Thyroid gland (tissue), 4 donors: Measurements from ENCODE around the gene PTPRT.

Experiments used
- CTCF ChIP-seq, 6 experiments: fragments of 200-600 bp in 3 of 6; fragments of 450-650 bp in 3 of 6; sonication (generic) in 3 of 6; IDR thresholded peaks; one replicate each; pipeline ENCODE4 v1.5.1; 2016 to 2019; ENCODE audit warnings: antibody characterized with exemption in 6 of 6, mild to moderate bottlenecking in 2 of 6, inconsistent platforms in 1 of 6, moderate library complexity in 1 of 6
- POLR2A ChIP-seq, 2 donors: fragments of 450-650 bp; IDR thresholded peaks; one replicate each; pipeline ENCODE4 v1.6.1; 2017; ENCODE audit warnings: antibody characterized with exemption in 2 of 2, mild to moderate bottlenecking in 2 of 2, moderate library complexity in 1 of 2

- TF ChIP-seq POLR2A (IDR thresholded peaks at IDR 0.05) = no peak
- no peak for TF ChIP-seq CTCF (IDR thresholded peaks at IDR 0.05)
Measured at GRCh38 chr20:43032459-43032858, 157.2 kb downstream of the PTPRT start.
